Skeletal muscle tissue (tissue), 4 donors: ENCODE data around the gene ULBP2. TPM values are rescaled to one million over a fixed set of nuclear protein-coding genes. Genes with fewer than 3 reads are reported as not detected.
A peak's percentile ranks its signal among the peaks of the same experiment; 100 is the strongest.
"Not testable (repeated sequence)": the region's sequence is repeated elsewhere in the genome, so short reads cannot be mapped to it uniquely, and the experiment has no call there.

Experiments used
- H3K27ac ChIP-seq: one replicate; pipeline ENCODE4 v1.7.0; 2013; ENCODE audit warnings: mild to moderate bottlenecking, low read depth, low read length, inconsistent platforms
- H3K27me3 ChIP-seq, 3 donors: one replicate each; pipeline ENCODE4 v1.7.0; 2013; ENCODE audit warnings: low read length in 3 of 3; ENCODE audit not compliant: control insufficient read depth in 3 of 3, insufficient read depth in 3 of 3
- H3K36me3 ChIP-seq, 3 donors: one replicate each; pipeline ENCODE4 v1.7.0; 2013; ENCODE audit warnings: low read length in 3 of 3; ENCODE audit not compliant: control insufficient read depth in 3 of 3, insufficient read depth in 3 of 3
- H3K4me1 ChIP-seq, 3 donors: one replicate each; pipeline ENCODE4 v1.7.0; 2013; ENCODE audit warnings: low read length in 3 of 3, mild to moderate bottlenecking in 3 of 3; ENCODE audit not compliant: control insufficient read depth in 3 of 3, insufficient read depth in 3 of 3
- H3K4me3 ChIP-seq, 3 donors: one replicate each; pipeline ENCODE4 v1.7.0; 2013; ENCODE audit warnings: low read length in 3 of 3
- H3K9ac ChIP-seq, 3 donors: one replicate each; pipeline ENCODE4 v1.7.0; 2013; ENCODE audit warnings: low read length in 3 of 3, mild to moderate bottlenecking in 3 of 3, moderate library complexity in 2 of 3, low read depth in 1 of 3
- H3K9me3 ChIP-seq, 3 donors: one replicate each; pipeline ENCODE4 v1.7.0; 2013; ENCODE audit warnings: low read length in 3 of 3; ENCODE audit not compliant: control insufficient read depth in 3 of 3
- total RNA-seq: library from RNA; depleted of rRNA; stranded (reverse); fragments of >200 nt; gene quantifications from one replicate; pipeline ENCODE4 v1.2.3, GENCODE V29; 2014
- donor health status: Osteomylitis.

The ULBP2 gene
- total RNA-seq, 1 donor from 2014 or later, result not detected

GRCh38 chr6:149955654-149956317 lies 14.0 kb downstream of the ULBP2 start:
- peaks cover 48 to 66% (median 52%) of the 10 kb centered on the region in 3 donors for H3K27me3 ChIP-seq
- not testable (repeated sequence) for H3K9ac ChIP-seq, H3K27ac ChIP-seq, H3K4me1 ChIP-seq, H3K36me3 ChIP-seq, H3K9me3 ChIP-seq, H3K4me3 ChIP-seq

GRCh38 chr6:149958124-149958523 lies 16.3 kb downstream of the ULBP2 start:
- not testable (repeated sequence) for H3K9ac ChIP-seq, H3K36me3 ChIP-seq, H3K27ac ChIP-seq, H3K4me3 ChIP-seq, H3K9me3 ChIP-seq, H3K4me1 ChIP-seq
- peaks cover 34 to 61% (median 53%) of the 10 kb centered on the region in 3 donors for H3K27me3 ChIP-seq

DNA sequence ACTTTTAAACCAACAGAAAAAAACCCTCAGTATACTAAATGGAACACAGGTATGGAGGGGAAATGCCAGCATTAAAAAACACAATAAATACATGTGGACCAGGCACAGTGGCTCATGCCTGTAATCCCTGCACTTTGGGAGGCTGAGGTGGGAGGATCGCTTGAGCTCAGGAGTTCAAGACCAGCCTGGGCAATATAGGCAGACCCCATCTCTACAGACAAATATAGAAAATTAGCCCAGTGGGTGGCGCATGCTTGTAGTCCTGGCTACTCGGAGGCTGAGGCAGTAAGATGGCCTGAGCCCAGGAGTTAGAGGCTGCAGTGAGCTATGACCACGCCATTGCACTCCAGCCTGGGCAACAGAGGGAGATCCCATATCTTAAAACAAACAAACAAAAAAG lies 18.0 kb downstream of the ULBP2 start:
- Histone ChIP-seq H3K27me3 (peaks cover 43 to 67% (median 59%) of the 10 kb centered on the region in 3 donors), H3K4me1 (peaks cover 16 to 19% (median 16%) of the 10 kb centered on the region in 3 donors)
- H3K27ac ChIP-seq, H3K36me3 ChIP-seq, H3K9ac ChIP-seq, H3K9me3 ChIP-seq, H3K4me3 ChIP-seq: not testable (repeated sequence)

GRCh38 chr6:149960488-149960887 lies 18.7 kb downstream of the ULBP2 start:
- no peaks in the 10 kb centered on the region for H3K36me3 ChIP-seq
- peaks cover 21 to 25% (median 23%) of the 10 kb centered on the region in 3 donors for H3K4me1 ChIP-seq
- H3K27ac ChIP-seq, result no peak overlapping the region
- no peak overlapping the region for H3K4me3 ChIP-seq
- no peak overlapping the region for H3K9ac ChIP-seq
- H3K9me3 ChIP-seq, result no peaks in the 10 kb centered on the region
- peaks cover 45 to 69% (median 60%) of the 10 kb centered on the region in 3 donors for H3K27me3 ChIP-seq

DNA sequence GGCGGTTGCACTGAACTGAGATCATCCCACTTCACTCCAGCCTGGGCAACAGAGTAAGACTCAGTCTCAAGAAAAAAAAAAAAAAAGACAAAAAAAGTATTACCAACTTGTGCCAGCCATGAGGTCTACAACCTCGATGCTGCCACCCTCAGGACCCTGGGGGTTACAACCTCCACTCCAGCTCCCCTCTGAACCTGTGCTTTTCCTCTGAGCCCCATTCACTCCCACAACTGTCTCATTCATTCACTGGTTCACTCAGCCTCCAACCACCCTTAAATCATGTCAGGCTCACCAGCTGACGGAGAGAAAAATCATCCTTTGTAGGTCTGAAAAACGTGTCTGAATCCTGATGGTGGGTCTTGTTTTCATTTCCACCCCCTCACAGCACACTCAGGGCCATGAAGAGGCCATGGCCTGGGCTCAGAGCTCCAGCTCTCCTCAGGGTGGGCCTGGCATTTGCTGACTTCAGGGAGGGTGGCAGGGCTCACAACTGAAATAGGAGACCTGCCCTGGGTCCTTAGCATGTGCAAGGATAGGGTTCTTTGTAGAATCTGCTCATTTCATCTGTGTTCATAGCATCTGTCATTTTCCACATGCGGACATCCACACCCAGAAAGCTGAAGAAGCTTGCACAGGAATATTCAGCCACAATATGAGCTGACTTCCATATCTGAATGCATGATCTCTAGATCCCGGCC lies 20.1 kb downstream of the ULBP2 start:
- H3K27ac ChIP-seq, result no peak overlapping the region
- H3K27me3 ChIP-seq, result peaks cover 49 to 70% (median 59%) of the 10 kb centered on the region in 3 donors
- no peak overlapping the region for H3K4me3 ChIP-seq
- H3K36me3 ChIP-seq, result no peaks in the 10 kb centered on the region
- H3K9me3 ChIP-seq, result no peaks in the 10 kb centered on the region
- H3K4me1 ChIP-seq, result peaks cover 21 to 28% (median 24%) of the 10 kb centered on the region in 3 donors
- H3K9ac ChIP-seq, result no peak overlapping the region

DNA sequence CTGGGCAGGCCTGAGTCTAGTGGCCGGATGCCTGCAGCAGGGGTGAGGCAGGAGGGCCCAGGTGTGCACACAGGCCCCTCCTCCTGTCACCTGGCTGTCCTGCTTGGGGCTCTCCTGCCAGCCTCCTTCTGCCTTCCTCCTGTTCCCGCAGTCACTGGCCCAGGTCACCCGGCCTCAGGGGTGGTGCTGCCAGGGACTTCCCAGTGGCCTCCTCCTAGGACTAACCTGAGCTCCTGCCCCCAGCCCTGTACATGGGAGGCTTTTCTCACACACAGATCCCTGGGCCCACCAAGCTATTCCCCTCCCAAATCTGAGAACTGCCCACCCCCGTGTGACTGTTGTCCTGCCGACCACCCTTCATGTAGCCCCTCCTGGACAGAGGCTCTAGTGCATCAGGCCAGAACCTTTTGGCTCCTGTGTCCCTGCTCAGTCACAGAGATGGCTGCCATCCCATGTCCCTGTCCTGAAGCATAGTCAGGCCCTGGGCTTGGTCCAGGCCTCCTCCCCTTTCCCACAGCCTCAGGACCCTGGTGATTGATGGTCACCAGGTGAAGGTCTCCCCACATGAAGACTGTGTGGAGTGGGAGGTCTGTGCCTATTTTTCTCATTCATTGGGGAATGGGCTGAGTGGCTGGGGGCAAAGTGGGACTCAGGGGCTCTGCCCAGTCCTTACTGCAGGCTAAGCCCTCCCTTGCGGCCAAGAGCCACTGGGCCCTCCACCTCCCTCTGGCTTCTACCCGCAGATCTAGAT lies 20.8 kb downstream of the ULBP2 start:
- H3K9me3 ChIP-seq, result no peaks in the 10 kb centered on the region
- peaks cover 21 to 28% (median 24%) of the 10 kb centered on the region in 3 donors for H3K4me1 ChIP-seq
- peaks cover 54 to 72% (median 63%) of the 10 kb centered on the region in 3 donors for H3K27me3 ChIP-seq
- peak overlapping the region in 1 of 3 donors; percentile 67 for H3K4me3 ChIP-seq
- H3K27ac ChIP-seq, result no peak overlapping the region
- no peaks in the 10 kb centered on the region for H3K36me3 ChIP-seq
- H3K9ac ChIP-seq, result no peak overlapping the region

- Histone ChIP-seq H3K4me3 (peak overlapping the region; percentile 50 to 74 (median 67)), H3K27ac (no peak overlapping the region), H3K9ac (no peak overlapping the region), H3K4me1 (peaks cover 21 to 28% (median 24%) of the 10 kb centered on the region in 3 donors), H3K36me3 (no peaks in the 10 kb centered on the region), H3K27me3 (peaks cover 54 to 74% (median 67%) of the 10 kb centered on the region in 3 donors), H3K9me3 (no peaks in the 10 kb centered on the region)
Observed at GRCh38 chr6:149963212-149963461, 21.3 kb downstream of the ULBP2 start.

DNA sequence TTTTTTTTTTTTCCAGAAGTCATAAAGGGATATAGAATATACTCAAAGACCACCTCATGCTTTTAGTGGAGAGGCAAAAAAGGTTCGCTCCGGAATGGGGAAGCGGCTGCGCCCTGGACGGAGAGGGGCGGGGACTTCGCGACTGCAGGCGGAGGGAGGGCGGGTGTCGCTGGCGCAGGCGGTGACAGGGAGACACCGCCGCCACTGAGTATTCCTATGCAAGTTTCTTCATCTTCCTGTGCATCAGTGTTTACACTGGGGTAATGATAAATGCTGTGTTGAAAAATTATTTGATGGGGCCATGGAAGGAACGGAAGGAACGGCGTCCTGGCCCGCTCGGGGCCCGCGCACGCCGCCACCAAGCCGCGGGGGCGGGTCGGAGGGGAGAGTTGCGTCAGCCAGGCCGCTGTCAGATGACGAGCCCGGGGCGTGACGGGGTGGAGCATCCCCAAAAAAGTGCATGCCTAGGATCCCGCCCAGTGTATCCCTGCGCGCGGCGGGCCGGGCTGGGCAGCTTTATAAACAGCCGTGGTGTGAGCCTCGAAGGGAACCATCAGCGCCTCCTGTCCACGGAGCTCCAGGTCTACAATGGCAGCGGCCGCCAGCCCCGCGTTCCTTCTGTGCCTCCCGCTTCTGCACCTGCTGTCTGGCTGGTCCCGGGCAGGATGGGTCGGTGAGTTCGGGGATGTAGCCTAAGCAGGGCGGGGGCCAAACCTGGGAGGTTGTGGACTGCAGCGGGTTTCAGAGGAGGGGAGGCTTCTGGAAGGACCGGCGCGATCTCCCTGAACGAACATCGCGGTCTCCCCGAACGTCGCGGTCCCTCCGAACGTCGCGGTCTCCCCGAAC lies 21.9 kb downstream of the ULBP2 start, which contains the start of gene ULBP1:
TSS of gene ULBP1 (plus strand) at position 482 of the 846 bp plus-strand sequence. CDS start at position 589, 107 bp downstream.
- Histone ChIP-seq H3K4me1 (peaks cover 21 to 28% (median 24%) of the 10 kb centered on the region in 3 donors), H3K4me3 (peak within 1 kb of the TSS; percentile 50 to 74 (median 67)), H3K9me3 (no peaks in the 10 kb centered on the region), H3K27ac (no peak within 1 kb of the TSS), H3K27me3 (peaks cover 54 to 79% (median 70%) of the 10 kb centered on the region in 3 donors), H3K9ac (peak within 1 kb of the TSS in 1 of 3 donors; percentile 50), H3K36me3 (no peaks in the 10 kb centered on the region)

DNA sequence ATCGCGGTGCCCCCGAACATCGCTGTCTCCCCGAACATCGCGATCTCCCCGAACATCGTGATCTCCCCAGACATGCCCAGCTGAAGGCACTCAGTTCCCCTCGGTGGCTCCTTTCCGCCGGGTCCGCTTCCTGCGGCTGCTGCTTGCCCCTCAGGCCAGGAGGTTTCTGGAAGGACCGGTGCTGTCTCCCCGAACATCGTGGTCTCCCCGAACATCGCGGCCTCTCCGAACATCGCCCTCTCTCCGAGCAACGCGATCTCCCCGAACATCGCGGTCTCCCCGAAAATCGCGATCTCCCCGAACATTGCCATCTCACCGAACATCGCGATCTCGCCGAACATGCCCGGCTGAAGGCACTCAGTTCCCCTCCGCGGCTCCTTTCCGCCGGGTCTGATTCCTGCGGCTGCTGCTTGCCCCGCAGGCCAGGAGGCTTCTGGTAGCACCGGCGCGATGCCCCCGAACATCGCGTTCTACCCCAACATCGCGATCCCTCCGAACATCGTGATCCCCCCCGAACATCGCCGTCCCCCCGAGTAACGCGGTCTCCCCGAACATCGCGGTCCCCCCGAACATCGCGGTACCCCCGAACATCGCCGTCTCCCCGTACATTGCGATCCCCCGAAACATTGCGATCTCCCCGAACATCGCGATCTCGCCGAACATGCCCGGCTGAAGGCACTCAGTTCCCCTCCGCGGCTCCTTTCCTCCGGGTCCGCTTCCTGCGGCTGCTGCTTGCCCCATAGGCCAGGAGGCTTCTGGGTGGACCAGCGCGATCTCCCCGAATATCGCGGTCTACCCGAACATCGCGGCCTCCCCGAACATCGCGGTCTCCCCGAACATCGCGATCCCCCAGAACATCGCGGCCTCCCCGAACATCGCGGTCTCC lies 22.7 kb downstream of the ULBP2 start:
- H3K36me3 ChIP-seq, result no peaks in the 10 kb centered on the region
- peaks cover 57 to 77% (median 72%) of the 10 kb centered on the region in 3 donors for H3K27me3 ChIP-seq
- H3K9ac ChIP-seq, result peak overlapping the region in 1 of 3 donors; percentile 50
- peaks cover 21 to 28% (median 24%) of the 10 kb centered on the region in 3 donors for H3K4me1 ChIP-seq
- H3K27ac ChIP-seq, result no peak overlapping the region
- H3K9me3 ChIP-seq, result no peaks in the 10 kb centered on the region
- peak overlapping the region; percentile 50 to 74 (median 67) for H3K4me3 ChIP-seq
